ENCODE results near the gene SHC2.
"Not testable (repeated sequence)": the region's sequence is repeated elsewhere in the genome, so short reads cannot be mapped to it uniquely, and the experiment has no call there.

SHC2 gene

GRCh38 chr19:389255-389934, 71.4 kb downstream of the SHC2 start:
- DNase-seq (ENCODE audit: low read depth): no peak

- no peak for DNase-seq (ENCODE audit: low read depth)
Observed at GRCh38 chr19:388691-389090, 72.1 kb downstream of the SHC2 start.

GRCh38 chr19:387777-388176, 73.1 kb downstream of the SHC2 start:
- no peak for DNase-seq (ENCODE audit: low read depth)

GRCh38 chr19:386632-387301, 74.1 kb downstream of the SHC2 start:
- not testable (repeated sequence) for DNase-seq (ENCODE audit: low read depth)

- DNase-seq (ENCODE audit: low read depth): not testable (repeated sequence)
Observed at GRCh38 chr19:386189-386588, 74.6 kb downstream of the SHC2 start.

- DNase-seq (ENCODE audit: low read depth): no peak
Observed at GRCh38 chr19:384799-385169, 76.0 kb downstream of the SHC2 start.

- DNase-seq (ENCODE audit: low read depth): no peak
Observed at GRCh38 chr19:383922-384798, 76.7 kb downstream of the SHC2 start.

GRCh38 chr19:383040-383439, 77.8 kb downstream of the SHC2 start:
- DNase-seq (ENCODE audit: low read depth): no peak

GRCh38 chr19:382578-382977, 78.3 kb downstream of the SHC2 start:
- DNase-seq (ENCODE audit: low read depth): peak; percentile 64

GRCh38 chr19:381901-382300, 78.9 kb downstream of the SHC2 start:
- DNase-seq (ENCODE audit: low read depth): not testable (repeated sequence)

GRCh38 chr19:380618-381219, 80.1 kb downstream of the SHC2 start:
- DNase-seq (ENCODE audit: low read depth): not testable (repeated sequence)

- no peak for DNase-seq (ENCODE audit: low read depth)
Observed at GRCh38 chr19:379796-380195, 81.0 kb downstream of the SHC2 start.

GRCh38 chr19:378706-379105, 82.1 kb downstream of the SHC2 start:
- no peak for DNase-seq (ENCODE audit: low read depth)

GRCh38 chr19:377801-378581, 82.8 kb downstream of the SHC2 start:
- DNase-seq (ENCODE audit: low read depth): no peak

- no peak for DNase-seq (ENCODE audit: low read depth)
Observed at GRCh38 chr19:376111-376470, 84.7 kb downstream of the SHC2 start.

- DNase-seq (ENCODE audit: low read depth): no peak
Observed at GRCh38 chr19:375395-376110, 85.3 kb downstream of the SHC2 start.

- DNase-seq (ENCODE audit: low read depth): no peak
Observed at GRCh38 chr19:374886-375235, 86.0 kb downstream of the SHC2 start.

- DNase-seq (ENCODE audit: low read depth): no peak
Observed at GRCh38 chr19:374183-374885, 86.5 kb downstream of the SHC2 start.

GRCh38 chr19:373391-374182, 87.2 kb downstream of the SHC2 start:
- DNase-seq (ENCODE audit: low read depth): no peak

Measured in EH (cell line).